Measurements from ENCODE around the gene NME4. TPM values are rescaled to one million over a fixed set of nuclear protein-coding genes. Genes with fewer than 3 reads are reported as not detected.
"Not testable (repeated sequence)": the region's sequence is repeated elsewhere in the genome, so short reads cannot be mapped to it uniquely, and the experiment has no call there.

Gene NME4
- total RNA-seq, 1 experiment from 2014 or later = 68.2 TPM

DNA sequence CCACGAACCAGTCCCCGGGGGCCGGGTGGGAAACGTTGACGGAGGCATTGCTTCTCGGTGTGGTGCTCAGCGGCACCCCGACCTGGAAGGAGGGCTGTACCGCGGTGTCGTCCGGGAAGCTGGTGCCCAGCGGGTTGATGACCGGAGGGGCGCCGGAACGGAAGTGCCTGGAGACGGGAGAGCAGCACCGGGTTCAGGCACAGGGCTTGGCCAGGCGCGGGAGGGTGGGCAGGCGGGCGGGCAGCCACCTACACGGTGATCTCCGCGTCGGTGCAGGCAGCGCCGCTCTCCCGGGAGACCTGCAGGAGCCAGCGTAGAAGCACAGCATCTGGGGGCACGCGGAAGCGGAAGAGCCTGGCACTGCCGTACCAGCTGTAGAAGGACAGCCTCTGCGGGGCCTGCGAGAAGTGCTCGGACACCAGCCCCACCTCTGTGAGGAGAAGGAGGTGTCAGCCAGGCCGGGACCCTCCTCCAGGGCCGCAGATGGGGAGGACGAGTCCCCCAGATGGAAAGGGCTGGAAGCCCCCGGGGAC, 19.5 kb upstream of the NME4 start:
- Histone ChIP-seq H3K79me2 (ENCODE audit: insufficient read depth, low read length) (peaks cover 7% of the 10 kb centered on the region; the same call in 1 of the 2 replicates), H3K9me2 (ENCODE audit: insufficient read depth) (no peaks in the 10 kb centered on the region), H4K20me1 (ENCODE audit: insufficient read depth) (no peaks in the 10 kb centered on the region), H3K9ac (ENCODE audit: low read length) (no peak overlapping the region), H3K4me3 (replicated peaks in 1 of 2; ENCODE audit: low read depth in 1 of 2, low read length in 2 of 2) (no peak overlapping the region), H3K27ac (ENCODE audit: low read depth, low read length) (no peak overlapping the region), H3K9me3 (ENCODE audit: control insufficient read depth in 1 of 2, insufficient read depth in 1 of 2, low read depth in 1 of 2, low read length in 2 of 2) (no peaks in the 10 kb centered on the region), H3K4me2 (ENCODE audit: low read length) (no peak overlapping the region), H3K27me3 (ENCODE audit: insufficient read depth, low read length) (no peaks in the 10 kb centered on the region), H3K36me3 (ENCODE audit: control insufficient read depth in 1 of 2, insufficient read depth in 2 of 2, low read length in 2 of 2) (no peaks in the 10 kb centered on the region), H2AFZ (ENCODE audit: low read depth, low read length, poor library complexity, severe bottlenecking) (no peak overlapping the region), H3K4me1 (ENCODE audit: control insufficient read depth in 1 of 2, insufficient read depth in 2 of 2, low read length in 2 of 2) (no peaks in the 10 kb centered on the region; a peak in 1 of 4 replicates)
- CTCF ChIA-PET = no interaction called here
- TF ChIP-seq SRF (IDR thresholded peaks at IDR 0.05; ENCODE audit: low read depth) (no peak), SP1 (IDR thresholded peaks at IDR 0.05; ENCODE audit: low read depth) (no peak), EZH2 (IDR thresholded peaks at IDR 0.05) (no peak), EGR1 (IDR thresholded peaks at IDR 0.05; ENCODE audit: low read depth) (no peak), MAX (IDR thresholded peaks at IDR 0.05) (no peak), TCF7L2 (IDR thresholded peaks at IDR 0.05; ENCODE audit: borderline replicate concordance, extremely low read depth, insufficient read depth, insufficient read length) (no peak), ATF3 (IDR thresholded peaks at IDR 0.05) (no peak), JUND (IDR thresholded peaks at IDR 0.05) (no peak), ZFX (IDR thresholded peaks at IDR 0.05) (no peak), CEBPB (IDR thresholded peaks at IDR 0.05; ENCODE audit: low read depth) (no peak), RAD21 (IDR thresholded peaks at IDR 0.05; ENCODE audit: low read depth) (no peak), FOSL1 (IDR thresholded peaks at IDR 0.05; ENCODE audit: low read depth) (no peak), POLR2AphosphoS5 (IDR thresholded peaks at IDR 0.05; ENCODE audit: low read depth, low read length) (no peak), POLR2A (IDR thresholded peaks at IDR 0.05; ENCODE audit: borderline replicate concordance, extremely low read depth, insufficient read depth, insufficient read length) (no peak), ELF1 (IDR thresholded peaks at IDR 0.05; ENCODE audit: borderline replicate concordance, low read depth) (no peak)
- TF ChIP-seq, protein P1, sequence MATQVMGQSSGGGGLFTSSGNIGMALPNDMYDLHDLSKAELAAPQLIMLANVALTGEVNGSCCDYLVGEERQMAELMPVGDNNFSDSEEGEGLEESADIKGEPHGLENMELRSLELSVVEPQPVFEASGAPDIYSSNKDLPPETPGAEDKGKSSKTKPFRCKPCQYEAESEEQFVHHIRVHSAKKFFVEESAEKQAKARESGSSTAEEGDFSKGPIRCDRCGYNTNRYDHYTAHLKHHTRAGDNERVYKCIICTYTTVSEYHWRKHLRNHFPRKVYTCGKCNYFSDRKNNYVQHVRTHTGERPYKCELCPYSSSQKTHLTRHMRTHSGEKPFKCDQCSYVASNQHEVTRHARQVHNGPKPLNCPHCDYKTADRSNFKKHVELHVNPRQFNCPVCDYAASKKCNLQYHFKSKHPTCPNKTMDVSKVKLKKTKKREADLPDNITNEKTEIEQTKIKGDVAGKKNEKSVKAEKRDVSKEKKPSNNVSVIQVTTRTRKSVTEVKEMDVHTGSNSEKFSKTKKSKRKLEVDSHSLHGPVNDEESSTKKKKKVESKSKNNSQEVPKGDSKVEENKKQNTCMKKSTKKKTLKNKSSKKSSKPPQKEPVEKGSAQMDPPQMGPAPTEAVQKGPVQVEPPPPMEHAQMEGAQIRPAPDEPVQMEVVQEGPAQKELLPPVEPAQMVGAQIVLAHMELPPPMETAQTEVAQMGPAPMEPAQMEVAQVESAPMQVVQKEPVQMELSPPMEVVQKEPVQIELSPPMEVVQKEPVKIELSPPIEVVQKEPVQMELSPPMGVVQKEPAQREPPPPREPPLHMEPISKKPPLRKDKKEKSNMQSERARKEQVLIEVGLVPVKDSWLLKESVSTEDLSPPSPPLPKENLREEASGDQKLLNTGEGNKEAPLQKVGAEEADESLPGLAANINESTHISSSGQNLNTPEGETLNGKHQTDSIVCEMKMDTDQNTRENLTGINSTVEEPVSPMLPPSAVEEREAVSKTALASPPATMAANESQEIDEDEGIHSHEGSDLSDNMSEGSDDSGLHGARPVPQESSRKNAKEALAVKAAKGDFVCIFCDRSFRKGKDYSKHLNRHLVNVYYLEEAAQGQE (IDR thresholded peaks at IDR 0.05; ENCODE audit: low read depth) = no peak
- TF ChIP-seq, protein P2, sequence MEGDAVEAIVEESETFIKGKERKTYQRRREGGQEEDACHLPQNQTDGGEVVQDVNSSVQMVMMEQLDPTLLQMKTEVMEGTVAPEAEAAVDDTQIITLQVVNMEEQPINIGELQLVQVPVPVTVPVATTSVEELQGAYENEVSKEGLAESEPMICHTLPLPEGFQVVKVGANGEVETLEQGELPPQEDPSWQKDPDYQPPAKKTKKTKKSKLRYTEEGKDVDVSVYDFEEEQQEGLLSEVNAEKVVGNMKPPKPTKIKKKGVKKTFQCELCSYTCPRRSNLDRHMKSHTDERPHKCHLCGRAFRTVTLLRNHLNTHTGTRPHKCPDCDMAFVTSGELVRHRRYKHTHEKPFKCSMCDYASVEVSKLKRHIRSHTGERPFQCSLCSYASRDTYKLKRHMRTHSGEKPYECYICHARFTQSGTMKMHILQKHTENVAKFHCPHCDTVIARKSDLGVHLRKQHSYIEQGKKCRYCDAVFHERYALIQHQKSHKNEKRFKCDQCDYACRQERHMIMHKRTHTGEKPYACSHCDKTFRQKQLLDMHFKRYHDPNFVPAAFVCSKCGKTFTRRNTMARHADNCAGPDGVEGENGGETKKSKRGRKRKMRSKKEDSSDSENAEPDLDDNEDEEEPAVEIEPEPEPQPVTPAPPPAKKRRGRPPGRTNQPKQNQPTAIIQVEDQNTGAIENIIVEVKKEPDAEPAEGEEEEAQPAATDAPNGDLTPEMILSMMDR (IDR thresholded peaks at IDR 0.05 in 2 of 3, conservative IDR thresholded peaks at IDR 0.05 in 1 of 3; ENCODE audit: borderline replicate concordance in 1 of 3, insufficient read depth in 1 of 3, low read depth in 2 of 3, low read length in 2 of 3) = no peak
- POLR2A ChIA-PET = no interaction called here
- RAD21 ChIA-PET (ENCODE audit: low non-redundant PET in 1 of 2, low total read pairs in 2 of 2, uncharacterized antibody in 2 of 2, unreplicated experiment in 2 of 2) = no interaction called here
- BruUV-seq (replicated peaks) = no TSS peak
- no peak for DNase-seq (ENCODE audit: low read depth, low spot score)
- no peak for ATAC-seq
- intact Hi-C loops (cut with micrococcal nuclease) = no loop called here

GRCh38 chr16:378113-378820, 18.7 kb upstream of the NME4 start:
- RAD21 ChIA-PET (ENCODE audit: low non-redundant PET in 1 of 2, low total read pairs in 2 of 2, uncharacterized antibody in 2 of 2, unreplicated experiment in 2 of 2); BruUV-seq (replicated peaks); POLR2A ChIA-PET; H3K79me2 ChIP-seq (ENCODE audit: insufficient read depth, low read length); H3K4me1 ChIP-seq (ENCODE audit: control insufficient read depth in 1 of 2, insufficient read depth in 2 of 2, low read length in 2 of 2); H4K20me1 ChIP-seq (ENCODE audit: insufficient read depth); H3K9me2 ChIP-seq (ENCODE audit: insufficient read depth); intact Hi-C loops (cut with micrococcal nuclease); DNase-seq (ENCODE audit: low read depth, low spot score); CTCF ChIA-PET; H3K9me3 ChIP-seq (ENCODE audit: control insufficient read depth in 1 of 2, insufficient read depth in 1 of 2, low read depth in 1 of 2, low read length in 2 of 2); H3K4me3 ChIP-seq (replicated peaks in 1 of 2; ENCODE audit: low read depth in 1 of 2, low read length in 2 of 2); ATAC-seq; H2AFZ ChIP-seq (ENCODE audit: low read depth, low read length, poor library complexity, severe bottlenecking); H3K9ac ChIP-seq (ENCODE audit: low read length); H3K27ac ChIP-seq (ENCODE audit: low read depth, low read length); H3K4me2 ChIP-seq (ENCODE audit: low read length); H3K27me3 ChIP-seq (ENCODE audit: insufficient read depth, low read length); H3K36me3 ChIP-seq (ENCODE audit: control insufficient read depth in 1 of 2, insufficient read depth in 2 of 2, low read length in 2 of 2): not testable (repeated sequence)

Measured in HCT116 (cell line).